Endothelial cell of umbilical vein (primary cell): ENCODE results near the gene SLAMF1. TPM values are rescaled to one million over a fixed set of nuclear protein-coding genes. Genes with fewer than 3 reads are reported as not detected.

Experiments used
- BruUV-seq: library from RNA; stranded (reverse); fragments of 400-500 nt; replicated peaks from 2 replicates; lab custom pipeline; 2021; lab: Mats Ljungman, UMichigan
- CTCF ChIA-PET: fragments of 300-600, 350-600 bp; sonication (Branson Sonifier 250); formaldehyde crosslinking; loops from one replicate; lab custom pipeline; 2021; ENCODE audit warnings: antibody characterized with exemption, inconsistent platforms; lab: Charles Lee
- POLR2A ChIA-PET: fragments of 300-600, 350-600 bp; sonication (Branson Sonifier 250); formaldehyde crosslinking; loops from one replicate; lab custom pipeline; 2021; ENCODE audit warnings: antibody characterized with exemption, inconsistent platforms; lab: Charles Lee
- DNase-seq: peaks from one replicate; pipeline ENCODE4 v3.0.0-alpha.2; 2011; ENCODE audit warnings: low read depth, low spot score
- FAIRE-seq: peaks from 2 replicates; lab custom pipeline; 2011; peaks lifted over from hg19 to GRCh38; lab: Jason Lieb, UNC
- H2AFZ ChIP-seq: 2 replicates; pipeline ENCODE4 v1.6.0; 2012; ENCODE audit warnings: low read depth, low read length, control low read depth, inconsistent platforms
- H3K27ac ChIP-seq: 2 replicates; pipeline ENCODE4 v1.5.1; 2011; ENCODE audit warnings: low read depth, mild to moderate bottlenecking, control low read depth, low read length, moderate library complexity; ENCODE audit not compliant: insufficient read depth
- H3K27me3 ChIP-seq, 2 experiments: 2 replicates each; pipeline versions ENCODE4 v1.6.0 to v1.6.1; 2011; ENCODE audit warnings: low read length in 2 of 2, mixed read lengths in 1 of 2; ENCODE audit not compliant: control insufficient read depth in 2 of 2, insufficient read depth in 2 of 2
- H3K36me3 ChIP-seq, 2 experiments: 2 replicates in 1 of 2; 3 replicates in 1 of 2; pipeline ENCODE4 v1.5.1; 2011; ENCODE audit warnings: low read length in 2 of 2, mild to moderate bottlenecking in 1 of 2, moderate library complexity in 1 of 2; ENCODE audit not compliant: control insufficient read depth in 2 of 2, insufficient read depth in 2 of 2; ENCODE audit errors: extremely low read depth in 1 of 2
- H3K4me1 ChIP-seq: 3 replicates; pipeline ENCODE4 v1.5.1; 2011; ENCODE audit warnings: mild to moderate bottlenecking, low read length; ENCODE audit not compliant: control insufficient read depth, insufficient read depth; ENCODE audit errors: extremely low read depth
- H3K4me2 ChIP-seq: 2 replicates; pipeline ENCODE4 v1.6.1; 2011; ENCODE audit warnings: low read length, control low read depth, mixed read lengths; ENCODE audit not compliant: insufficient read depth
- H3K4me3 ChIP-seq, 3 experiments: fragments of 200-600 bp in 1 of 3; sonication (generic), shearing (Covaris generic) in 1 of 3; replicated peaks in 1 of 3; 2 replicates each; pipeline ENCODE4 v1.5.1; 2011 to 2016; ENCODE audit warnings: control low read depth in 3 of 3, low read length in 3 of 3, mild to moderate bottlenecking in 2 of 3, inconsistent platforms in 1 of 3, low read depth in 1 of 3, moderate library complexity in 1 of 3; ENCODE audit not compliant: insufficient read depth in 1 of 3
- H3K79me2 ChIP-seq: 2 replicates; pipeline ENCODE4 v1.6.0; 2012; ENCODE audit warnings: low read length, inconsistent platforms; ENCODE audit not compliant: control insufficient read depth, insufficient read depth
- H3K9ac ChIP-seq: replicated peaks from 2 replicates; pipeline ENCODE3; 2011; ENCODE audit warnings: low read length, control low read depth; ENCODE audit not compliant: insufficient read depth; ENCODE audit errors: extremely low read depth
- H3K9me1 ChIP-seq: replicated peaks from 3 replicates; pipeline ENCODE4 v1.6.0; 2011; ENCODE audit warnings: mild to moderate bottlenecking, low read length; ENCODE audit not compliant: control insufficient read depth, insufficient read depth; ENCODE audit errors: extremely low read depth
- H3K9me3 ChIP-seq: replicated peaks from 2 replicates; pipeline ENCODE4 v1.5.1; 2012; ENCODE audit warnings: low read length, inconsistent platforms; ENCODE audit not compliant: control insufficient read depth, insufficient read depth
- H4K20me1 ChIP-seq: replicated peaks from 2 replicates; pipeline ENCODE3; 2011; ENCODE audit warnings: mild to moderate bottlenecking, low read length; ENCODE audit not compliant: control insufficient read depth, insufficient read depth; ENCODE audit errors: extremely low read depth
- CTCF ChIP-seq, 2 donors: IDR thresholded peaks; 1 replicate in 1 of 2; 2 replicates in 1 of 2; pipeline ENCODE4 v1.5.1; 2011; ENCODE audit warnings: low read length in 2 of 2, mild to moderate bottlenecking in 2 of 2, moderate library complexity in 2 of 2, control low read depth in 1 of 2, inconsistent platforms in 1 of 2, low read depth in 1 of 2; ENCODE audit not compliant: insufficient read depth in 1 of 2; ENCODE audit errors: extremely low read depth in 1 of 2
- EZH2 ChIP-seq: IDR thresholded peaks from 2 replicates; pipeline ENCODE4 v1.6.1; 2012; ENCODE audit warnings: borderline replicate concordance, low read depth, mild to moderate bottlenecking, moderate library complexity, low read length, inconsistent platforms; ENCODE audit not compliant: severe bottlenecking
- FOS ChIP-seq: IDR thresholded peaks from 2 replicates; pipeline ENCODE4 v1.6.1; 2011; ENCODE audit warnings: mild to moderate bottlenecking, low read length, moderate library complexity, borderline replicate concordance; ENCODE audit not compliant: insufficient read depth
- GATA2 ChIP-seq: IDR thresholded peaks from 2 replicates; pipeline ENCODE4 v1.7.0; 2011; ENCODE audit warnings: low read depth, mild to moderate bottlenecking, moderate library complexity, mixed read lengths, low read length; ENCODE audit not compliant: insufficient read length, insufficient read depth
- JUN ChIP-seq: IDR thresholded peaks from 2 replicates; pipeline ENCODE4 v1.6.1; 2011; ENCODE audit warnings: borderline replicate concordance, low read depth; ENCODE audit not compliant: insufficient read length, insufficient read depth
- MAX ChIP-seq: IDR thresholded peaks from 2 replicates; pipeline ENCODE4 v1.6.1; 2011; ENCODE audit not compliant: insufficient read depth, insufficient read length
- MYC ChIP-seq: IDR thresholded peaks from one replicate; pipeline ENCODE4 v1.6.1; 2011; ENCODE audit warnings: mild to moderate bottlenecking, low read depth, low read length
- POLR2A ChIP-seq: IDR thresholded peaks from 2 replicates; pipeline ENCODE4 v1.6.1; 2012; ENCODE audit warnings: low read depth, mild to moderate bottlenecking, control low read depth, low read length
- POLR2AphosphoS5 ChIP-seq: IDR thresholded peaks from 2 replicates; pipeline ENCODE4 v1.6.1; 2012; ENCODE audit warnings: low read depth, mild to moderate bottlenecking, control low read depth, low read length, moderate library complexity; ENCODE audit not compliant: insufficient read depth
- dilution Hi-C: fragments of 300-500 bp; cut with MboI; formaldehyde crosslinking; loops from one replicate; pipeline ENCODE4 v1.15.0; 2019; ENCODE audit warnings: low sequenced_read_pairs; ENCODE audit not compliant: extremely low pct_ligation_motif_present
- intact Hi-C: fragments of 100-400 bp; cut with micrococcal nuclease; formaldehyde crosslinking; loops from one replicate; pipeline ENCODE4 v1.10.0; 2022
- polyA plus RNA-seq, 4 experiments: library from polyadenylated mRNA; depleted of rRNA in 3 of 4; stranded (reverse) in 3 of 4; unstranded in 1 of 4; fragments of >200 nt; gene quantifications; 2 replicates each; pipeline versions ENCODE4 v1.2.1 to v1.2.3, GENCODE V29; 2011 to 2012; ENCODE audit warnings: missing spikeins in 1 of 4
- total RNA-seq: library from RNA; stranded (reverse); gene quantifications from 2 replicates; pipeline ENCODE4 v1.2.3, GENCODE V29; 2021

Gene SLAMF1
- total and polyA plus RNA-seq, 2 donors (not counting 3 experiments of a cell fraction or from before 2014, with no cell fraction given), result not detected

DNA sequence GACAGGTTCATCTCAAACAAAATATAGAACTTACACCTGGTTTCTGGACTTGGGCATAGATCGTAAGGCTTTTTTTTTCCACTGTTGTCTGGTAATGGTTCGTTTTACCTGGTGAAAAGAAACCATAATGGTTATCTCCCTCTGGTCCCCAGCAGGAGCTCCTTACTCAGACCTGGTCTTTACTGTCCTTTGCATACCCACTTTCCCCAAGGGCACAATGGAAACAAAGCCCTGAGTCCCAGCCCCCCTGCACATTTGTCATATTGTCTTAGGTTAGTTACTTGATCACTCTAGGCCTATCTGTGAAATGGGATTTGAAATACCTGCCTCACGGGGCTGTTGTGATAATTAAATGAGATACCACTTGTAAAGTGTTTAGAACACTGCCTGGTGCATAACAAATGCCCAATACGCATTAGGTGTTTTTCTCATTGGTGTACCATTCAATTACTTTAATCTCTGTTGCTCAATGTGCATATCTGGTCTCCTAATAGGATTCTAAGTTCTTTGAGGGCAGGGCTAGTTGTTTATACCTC, 27.0 kb downstream of the SLAMF1 start:
- POLR2A ChIA-PET, result no interaction called here
- H3K4me3 ChIP-seq, result no peak overlapping the region
- no peak overlapping the region for H3K4me2 ChIP-seq
- TF ChIP-seq POLR2AphosphoS5 (no peak), MYC (no peak), POLR2A (no peak), JUN (no peak), FOS (no peak), EZH2 (no peak), GATA2 (no peak), MAX (no peak), CTCF (IDR thresholded peaks at IDR 0.05; ENCODE audit: extremely low read depth in 1 of 2, insufficient read depth in 1 of 2, low read depth in 1 of 2, low read length in 2 of 2) (no peak)
- H3K79me2 ChIP-seq, result no peaks in the 10 kb centered on the region
- dilution Hi-C loops (no loop called here), intact Hi-C loops (no loop called here)
- no peaks in the 10 kb centered on the region for H3K9me3 ChIP-seq
- FAIRE-seq (no peak), DNase-seq (no peak)
- H3K4me1 ChIP-seq, result no peaks in the 10 kb centered on the region
- BruUV-seq, result no TSS peak
- H3K9ac ChIP-seq, result no peak overlapping the region
- H4K20me1 ChIP-seq, result no peaks in the 10 kb centered on the region
- H3K9me1 ChIP-seq, result no peaks in the 10 kb centered on the region
- no peak overlapping the region for H2AFZ ChIP-seq
- H3K27me3 ChIP-seq, result peaks cover 0 to 5% of the 10 kb centered on the region in 2 experiments
- CTCF ChIA-PET, result interaction anchor here (1.4 kb wide), 1 partner anchor 191 kb away, joined by 3 read pairs; no protein-coding TSS in a partner anchor
- no peaks in the 10 kb centered on the region for H3K36me3 ChIP-seq
- H3K27ac ChIP-seq, result no peak overlapping the region
